Measurements from ENCODE around the gene LILRA6.
"Not testable (repeated sequence)": the region's sequence is repeated elsewhere in the genome, so short reads cannot be mapped to it uniquely, and the experiment has no call there.

- TF ChIP-seq POLR2A (IDR thresholded peaks at IDR 0.05); CTCF (IDR thresholded peaks at IDR 0.05); POLR2AphosphoS5 (IDR thresholded peaks at IDR 0.05; ENCODE audit: insufficient read depth in 1 of 2, low read depth in 1 of 2): not testable (repeated sequence)
Observed at GRCh38 chr19:54242234-54242633, 356 bp downstream of the LILRA6 start.

Measured in vagina (tissue), 2 donors.